GM21390 (cell line): ENCODE measurements around the gene FAM72B.
"Not testable (repeated sequence)": the region's sequence is repeated elsewhere in the genome, so short reads cannot be mapped to it uniquely, and the experiment has no call there.

ENCODE experiments used
- ATAC-seq: cut with Tn5 transposase; IDR thresholded peaks from one replicate; pipeline ENCODE4 v1.9.1; 2021; ENCODE audit not compliant: unreplicated experiment

The FAM72B gene

DNA sequence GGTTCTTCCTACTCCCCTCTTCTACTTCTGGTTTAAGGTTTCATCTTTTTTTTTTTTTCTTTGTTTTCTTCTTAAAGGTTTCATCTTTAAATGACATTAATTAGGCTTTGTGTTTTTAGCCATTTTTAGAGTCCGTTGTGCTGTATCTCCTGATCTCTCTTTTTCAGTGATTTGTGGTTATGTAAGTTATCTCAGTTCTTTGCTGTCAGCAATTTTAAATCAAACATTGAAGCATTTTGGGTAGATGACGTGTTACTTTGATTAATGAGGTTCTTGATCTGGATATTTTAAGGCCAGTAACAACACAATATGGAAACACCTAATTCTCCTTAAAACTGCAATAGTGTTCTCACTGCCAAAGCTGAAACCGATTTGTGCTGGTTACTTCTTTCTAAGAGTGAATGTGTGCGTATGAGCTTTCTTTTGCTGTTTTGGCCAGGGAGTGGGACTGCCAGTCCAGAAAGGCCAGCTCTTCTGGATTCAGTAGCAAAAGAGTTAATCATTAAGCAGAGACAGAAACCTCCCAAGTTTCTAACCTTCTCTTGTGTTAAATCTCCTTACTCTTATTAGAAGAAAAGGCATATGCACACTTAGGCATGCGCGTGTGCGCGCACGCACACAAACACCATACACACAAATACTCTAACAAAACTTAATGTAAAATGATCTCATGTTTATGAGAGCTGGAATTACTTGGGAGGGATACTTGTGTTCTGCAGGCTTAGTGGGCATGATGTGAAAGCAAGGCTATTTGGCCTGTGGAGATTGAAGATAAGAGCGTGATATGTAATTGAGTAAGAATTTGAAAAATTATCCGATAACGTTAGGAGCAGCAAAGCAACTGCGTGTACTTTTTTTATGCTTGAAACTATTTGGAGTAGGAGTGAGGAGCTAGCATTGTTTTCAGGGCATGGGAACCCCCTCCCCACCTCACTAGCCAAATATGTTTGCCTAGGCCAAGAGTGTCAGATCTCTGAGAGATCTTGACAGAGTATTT lies 17.1 kb upstream of the FAM72B start:
- ATAC-seq: not testable (repeated sequence)

GRCh38 chr1:121200232-121200631 lies 16.1 kb upstream of the FAM72B start:
- not testable (repeated sequence) for ATAC-seq

- not testable (repeated sequence) for ATAC-seq
Measured at GRCh38 chr1:121199763-121200162, 15.6 kb upstream of the FAM72B start.

DNA sequence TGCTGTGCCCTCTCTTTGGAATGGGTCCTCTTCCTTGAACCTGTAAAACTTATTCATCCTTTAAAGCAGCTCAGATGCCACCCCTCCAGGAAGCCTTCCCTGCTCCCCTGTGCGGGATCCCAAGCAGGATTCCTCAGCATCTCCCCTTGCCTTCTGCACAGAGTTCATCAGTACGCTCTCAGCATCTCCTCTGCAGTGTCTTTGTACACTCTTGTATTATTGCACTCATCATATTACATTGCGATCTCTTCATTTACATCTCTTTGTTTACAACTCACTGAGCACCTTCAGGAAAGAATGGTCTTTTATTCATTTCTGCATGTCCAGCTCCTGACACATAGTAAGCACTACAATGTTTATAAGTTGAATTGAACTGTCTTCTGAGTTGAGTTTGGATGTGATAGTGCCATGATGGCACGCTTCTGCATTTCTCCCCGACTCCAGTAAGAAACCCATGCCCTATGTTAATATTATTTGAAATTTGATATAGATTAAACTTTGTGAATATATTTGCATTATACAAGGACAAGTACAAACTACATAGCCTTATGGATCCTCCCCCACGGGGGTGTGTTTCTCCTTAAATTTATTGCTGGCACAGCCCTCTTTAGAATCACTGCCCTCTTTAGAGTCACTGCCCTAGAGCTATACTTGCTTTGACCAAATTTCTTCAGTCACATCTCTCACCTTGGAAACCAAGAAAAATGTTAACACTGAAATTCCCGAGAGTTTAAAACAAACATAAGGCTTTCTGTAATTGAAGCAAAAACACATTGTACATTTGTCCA lies 13.1 kb upstream of the FAM72B start:
- ATAC-seq: not testable (repeated sequence)

DNA sequence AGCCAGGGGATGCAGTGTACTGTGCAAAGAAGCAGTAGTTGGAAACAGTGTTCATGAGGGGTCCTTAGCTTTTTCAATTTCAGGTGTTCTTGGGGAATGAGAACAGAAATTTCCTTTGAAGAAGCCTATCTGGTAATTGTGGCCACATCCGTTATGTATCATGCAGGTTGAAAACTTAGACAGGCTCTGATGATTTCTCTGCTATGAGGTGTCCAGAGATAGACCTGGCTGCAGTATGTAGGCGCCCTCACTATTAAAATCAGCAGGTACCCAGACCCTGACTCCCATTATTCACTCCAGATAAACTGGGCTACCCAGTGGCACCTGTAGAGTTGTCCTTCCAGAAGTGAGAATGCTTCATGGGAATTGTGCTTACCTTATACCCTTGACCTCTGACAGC lies 8.4 kb upstream of the FAM72B start:
- ATAC-seq: not testable (repeated sequence)

DNA sequence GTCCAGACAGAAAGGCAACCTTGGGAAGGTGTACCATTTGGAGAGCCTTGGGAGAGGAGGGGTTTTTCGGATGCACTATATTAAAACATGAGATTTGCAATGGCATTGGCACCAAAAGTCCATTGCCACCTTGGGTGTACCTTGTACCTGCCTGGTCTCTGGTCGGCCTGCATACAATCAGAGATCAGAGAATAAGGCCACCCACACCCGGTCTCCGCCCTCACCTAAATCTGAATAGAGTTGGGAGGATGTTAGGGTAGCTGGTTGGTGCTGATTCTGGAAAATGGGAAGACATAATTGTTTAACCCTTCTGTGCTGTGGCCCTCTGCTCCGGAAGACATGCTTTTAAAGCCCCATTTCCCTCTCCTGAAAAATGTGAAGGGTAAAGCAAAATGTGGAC lies 3.8 kb upstream of the FAM72B start:
- ATAC-seq: not testable (repeated sequence)

DNA sequence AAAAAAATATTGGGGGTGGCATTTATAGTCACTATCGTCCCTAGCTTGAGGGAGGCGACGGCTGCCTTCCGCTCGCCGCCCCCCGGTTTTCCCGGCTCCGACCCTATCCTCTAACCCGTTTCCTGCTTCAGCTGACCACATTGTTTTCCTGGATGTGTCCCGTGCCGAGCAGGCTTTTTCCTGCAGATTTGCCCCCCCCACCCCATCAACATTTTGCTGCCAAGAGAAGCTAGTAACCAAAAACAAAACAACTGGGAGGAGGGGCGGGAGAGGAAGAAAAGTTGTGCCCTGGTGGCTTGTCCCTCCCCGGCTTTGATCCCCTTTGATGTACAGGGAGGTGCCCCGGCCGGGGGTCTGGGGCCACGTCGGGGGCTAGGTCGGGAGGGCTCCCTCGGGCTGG lies 2.1 kb upstream of the FAM72B start:
- not testable (repeated sequence) for ATAC-seq

DNA sequence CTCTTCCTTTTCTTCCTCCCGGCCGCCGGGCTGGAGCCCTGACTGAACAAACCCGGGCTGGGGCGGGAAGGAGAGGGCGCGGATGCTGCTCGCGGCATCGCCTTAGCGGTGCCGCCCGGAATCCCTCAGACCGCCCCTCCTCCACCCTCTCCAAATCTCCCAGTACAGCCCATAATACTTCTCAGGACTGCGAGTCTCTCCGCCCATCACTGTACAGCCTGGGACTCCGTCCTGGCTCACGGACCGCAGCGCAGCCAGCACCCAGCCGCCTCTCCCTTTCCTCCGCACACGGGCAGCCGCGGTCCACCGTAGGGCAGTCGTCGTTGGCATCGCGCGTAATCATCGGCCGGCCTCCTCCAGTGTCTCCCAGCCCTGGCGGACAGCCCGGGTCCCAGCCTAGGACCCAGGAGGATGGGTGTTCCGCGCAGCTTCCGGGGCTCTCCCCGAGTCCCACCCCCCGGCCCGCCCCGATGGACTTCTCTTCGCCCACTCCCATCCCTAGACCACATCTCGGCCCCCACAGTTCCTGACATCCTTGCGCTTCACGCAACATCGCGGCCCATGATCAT lies 1.1 kb upstream of the FAM72B start:
- not testable (repeated sequence) for ATAC-seq

DNA sequence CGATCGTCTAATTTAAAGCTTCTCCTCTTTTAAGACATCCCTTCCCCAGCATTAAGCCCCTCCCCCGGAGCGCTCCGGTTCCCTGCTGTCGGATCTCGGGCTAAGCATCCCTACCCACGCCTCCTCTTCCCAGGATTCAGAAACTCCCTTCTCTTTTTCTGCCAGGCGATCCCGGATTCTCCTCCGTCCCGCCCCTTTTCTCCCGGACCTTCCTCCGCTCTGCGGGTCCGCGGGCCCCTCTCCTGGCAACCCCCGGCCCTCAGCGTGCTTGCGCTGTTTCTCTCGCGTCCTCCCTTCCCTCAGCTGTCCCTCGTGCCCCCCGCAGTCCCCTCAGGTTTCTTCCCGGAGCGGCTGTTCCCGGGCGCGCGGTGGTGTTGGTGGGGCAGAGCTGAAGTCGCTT lies 273 bp downstream of the FAM72B start:
- not testable (repeated sequence) for ATAC-seq

- not testable (repeated sequence) for ATAC-seq
Measured at GRCh38 chr1:121178197-121178596, 5.9 kb downstream of the FAM72B start.

DNA sequence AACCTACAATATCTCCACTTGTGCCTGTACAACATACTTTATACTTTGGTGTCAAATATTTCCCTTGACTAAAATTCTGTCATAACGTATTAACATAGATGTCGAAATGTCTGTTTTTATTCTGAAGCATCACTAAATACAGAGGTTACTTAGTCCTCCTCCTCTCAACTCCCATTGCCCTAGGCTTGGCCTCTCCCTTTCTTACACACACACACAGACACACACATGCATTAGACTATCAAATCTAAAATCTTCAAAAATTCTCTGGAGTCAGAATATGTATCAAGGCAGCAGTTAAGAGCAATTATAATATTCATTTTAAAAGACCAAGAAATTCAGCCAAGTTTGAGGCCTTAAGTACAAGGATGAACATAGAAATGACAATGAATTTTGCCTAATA lies 7.5 kb downstream of the FAM72B start:
- ATAC-seq: not testable (repeated sequence)

GRCh38 chr1:121168152-121168668 lies 15.9 kb downstream of the FAM72B start:
- not testable (repeated sequence) for ATAC-seq

GRCh38 chr1:121167225-121167738 lies 16.9 kb downstream of the FAM72B start:
- not testable (repeated sequence) for ATAC-seq

DNA sequence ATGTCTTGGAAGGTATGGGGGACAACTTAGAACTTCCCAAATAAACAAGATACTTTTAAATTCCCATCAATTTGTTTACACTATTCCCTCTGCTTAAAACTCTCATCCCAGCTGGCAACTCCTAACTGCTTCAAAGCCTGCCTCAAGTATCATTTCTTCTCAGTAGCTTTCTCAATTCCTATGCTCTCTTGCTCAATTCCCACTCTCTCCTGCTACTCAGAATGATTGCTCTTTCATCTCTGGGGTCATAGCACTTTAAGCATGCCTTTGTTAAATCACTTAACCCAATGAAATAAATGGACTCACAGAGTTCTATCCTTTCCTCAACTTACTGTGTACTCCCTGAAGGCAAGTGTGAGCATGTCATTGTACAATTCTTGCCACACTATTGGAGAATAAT lies 18.8 kb downstream of the FAM72B start:
- ATAC-seq: not testable (repeated sequence)

DNA sequence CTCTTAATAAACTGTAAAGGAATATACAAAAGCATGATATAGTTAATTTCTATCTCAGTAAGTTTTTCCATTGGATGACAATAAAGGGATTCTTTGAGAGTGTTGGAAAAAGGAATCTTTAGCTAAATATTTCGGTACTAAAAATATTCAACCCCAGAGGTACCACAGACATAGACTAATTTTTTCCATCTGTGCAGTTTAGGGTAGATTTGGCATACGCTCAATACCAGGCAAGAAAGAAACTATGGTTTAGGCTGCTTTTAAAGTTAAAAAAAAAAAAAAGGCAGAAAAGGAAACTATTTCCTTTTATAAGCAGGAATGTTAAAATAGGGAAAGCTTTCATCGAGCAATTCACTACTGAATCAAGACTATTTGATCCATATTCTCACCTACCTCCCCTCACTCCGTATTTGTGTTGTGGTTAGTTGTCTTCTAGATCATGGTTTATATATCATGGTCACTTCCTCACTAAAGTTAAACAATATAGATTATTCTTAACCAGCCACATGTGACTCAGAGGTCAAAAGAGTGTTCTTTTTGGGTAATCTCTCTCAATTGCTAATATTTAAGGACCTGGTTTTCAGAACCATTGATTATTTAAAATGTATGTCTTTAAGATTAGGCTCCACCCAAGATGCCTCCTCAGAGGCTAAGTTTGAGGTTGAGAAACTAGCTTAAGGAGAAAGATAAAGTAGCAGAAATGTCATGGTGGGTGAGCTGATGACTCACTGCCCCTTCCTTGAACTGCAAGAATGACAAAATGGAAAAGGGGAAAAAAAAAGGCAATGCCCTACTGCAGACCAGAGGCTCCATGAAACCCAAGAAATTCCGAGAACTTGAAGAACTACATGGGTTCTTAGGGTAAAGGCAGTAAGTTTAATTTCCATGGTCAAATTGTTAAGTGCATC lies 20.0 kb downstream of the FAM72B start:
- not testable (repeated sequence) for ATAC-seq

DNA sequence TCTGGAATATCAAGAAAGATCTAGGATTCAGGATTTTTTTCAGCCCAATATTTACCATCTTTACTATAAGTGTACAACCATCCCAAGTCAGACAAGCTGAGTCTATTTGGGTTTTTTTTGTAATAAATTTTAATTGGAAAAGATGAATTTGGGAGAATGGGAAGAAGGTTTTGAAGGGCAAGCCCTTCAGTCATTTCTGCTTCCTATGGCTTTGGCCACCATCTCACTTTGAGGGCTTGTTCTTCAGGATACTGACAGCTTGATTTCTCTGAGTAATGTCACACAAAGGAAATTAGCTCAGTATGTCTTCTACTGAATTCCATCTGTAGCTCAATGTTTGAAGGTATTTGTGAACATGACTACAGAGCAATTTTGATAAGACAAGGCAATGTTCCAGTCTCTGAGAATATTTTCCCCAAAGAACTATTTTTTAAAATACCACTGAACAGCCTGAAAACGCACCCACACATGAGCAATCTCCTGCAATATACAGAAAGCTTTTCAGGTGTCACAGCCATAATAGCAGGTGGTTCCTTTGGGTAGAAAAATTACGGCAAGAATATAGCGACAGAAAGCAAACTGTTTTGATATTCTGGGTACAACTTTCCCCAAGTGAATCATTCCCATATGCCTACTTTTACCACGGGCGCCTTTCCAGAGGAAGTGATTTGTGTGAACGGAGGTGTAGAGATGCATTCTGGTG lies 22.8 kb downstream of the FAM72B start:
- not testable (repeated sequence) for ATAC-seq

DNA sequence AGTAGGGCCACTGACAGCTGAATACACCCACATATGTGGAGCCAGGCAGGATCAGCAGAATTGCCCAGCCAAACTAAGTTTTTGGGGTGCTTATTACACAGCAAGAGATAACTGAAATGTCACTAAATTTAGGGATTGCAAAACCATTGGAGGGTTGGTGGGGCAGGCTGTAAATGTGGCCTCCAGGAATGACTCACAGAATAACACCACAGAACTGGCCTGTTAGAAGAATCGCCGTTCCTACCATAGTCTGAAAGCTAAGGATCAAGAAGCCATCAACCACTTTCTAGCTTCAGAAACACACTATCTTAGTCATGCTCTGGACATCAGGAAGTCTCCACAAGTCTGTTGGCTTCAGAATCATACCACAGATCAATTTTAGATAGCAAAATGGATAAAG lies 24.0 kb downstream of the FAM72B start:
- not testable (repeated sequence) for ATAC-seq

GRCh38 chr1:121157609-121158008 lies 26.5 kb downstream of the FAM72B start:
- ATAC-seq: not testable (repeated sequence)

DNA sequence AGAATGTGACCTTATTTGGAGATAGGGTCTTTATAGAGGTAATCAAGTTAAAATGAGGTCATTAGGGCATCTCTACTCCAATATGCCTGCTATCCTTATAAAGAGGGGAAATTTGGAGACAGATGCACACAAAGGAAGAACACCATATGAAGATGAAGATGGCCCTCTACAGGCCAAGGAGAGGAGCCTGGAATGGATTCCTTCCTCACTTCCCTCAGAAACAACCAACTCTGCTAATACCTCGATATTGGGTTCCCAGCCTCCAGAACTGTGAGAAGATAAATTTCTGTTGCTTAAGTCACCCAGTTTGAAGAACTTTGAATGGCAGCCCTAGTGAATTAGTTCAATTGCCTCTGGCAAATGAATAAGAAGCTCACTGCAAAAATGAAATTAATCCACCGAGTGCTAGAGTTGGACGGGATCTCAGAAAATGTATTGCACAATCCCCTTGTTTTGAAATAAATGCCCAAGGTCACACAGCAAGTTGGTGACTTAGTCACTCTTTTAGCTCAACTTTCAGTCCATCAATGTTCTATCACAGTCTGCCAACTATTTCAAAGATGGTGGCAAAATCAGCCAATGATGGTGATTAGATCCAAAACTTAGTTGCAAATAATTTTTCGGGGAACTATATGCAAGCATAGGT lies 27.1 kb downstream of the FAM72B start:
- ATAC-seq: not testable (repeated sequence)
